Pancreas (tissue), 10 donors: ENCODE results near the gene ANKRD33B. TPM values are rescaled to one million over a fixed set of nuclear protein-coding genes. Genes with fewer than 3 reads are reported as not detected.

Experiments used
- ATAC-seq, 4 donors: fragments of 200-7000 bp; cut with Tn5 transposase; one replicate each; pipeline versions ENCODE4 v1.8.0 to v1.9.1; 2020; ENCODE audit warnings: mild to moderate bottlenecking in 4 of 4, moderate library complexity in 4 of 4
- DNase-seq, 6 donors: peaks; one replicate each; pipeline ENCODE4 v3.0.0-alpha.2; 2020
- FAIRE-seq: peaks from 2 replicates; lab custom pipeline; 2012; peaks lifted over from hg19 to GRCh38; lab: Jason Lieb, UNC
- H3K27ac ChIP-seq, 4 donors: fragments of 200-600 bp; sonication (generic); 1 replicate in 3 of 4; 2 replicates in 1 of 4; pipeline versions ENCODE4 v1.5.0 to v1.8.0; 2020
- H3K27me3 ChIP-seq, 4 donors: fragments of 200-600 bp; one replicate each; pipeline ENCODE4 v1.8.0; 2021
- H3K36me3 ChIP-seq, 3 donors: fragments of 200-600 bp; sonication (generic) in 1 of 3; one replicate each; pipeline versions ENCODE4 v1.5.0 to v1.8.0; 2020 to 2021
- H3K4me1 ChIP-seq, 3 donors: fragments of 200-600 bp; one replicate each; pipeline ENCODE4 v1.8.0; 2021
- H3K4me3 ChIP-seq, 4 donors: fragments of 200-600 bp; sonication (generic) in 2 of 4; one replicate each; pipeline versions ENCODE4 v1.5.0 to v1.8.0; 2020 to 2021
- H3K9me3 ChIP-seq, 4 donors: fragments of 200-600 bp; one replicate each; pipeline ENCODE4 v1.8.0; 2021
- WGBS, 2 donors: extraction: QIAGEN DNeasy Blood & Tissue Kit; methylation state at CpG; one replicate each; pipeline ENCODE4 v1.1.7; 2013; 5-methylcytosine and 5-hydroxymethylcytosine counted together
- intact Hi-C, 3 donors: fragments of 100-400 bp; cut with DNase I; formaldehyde crosslinking; loops; one replicate each; pipeline versions ENCODE4 v1.11.1 to v1.14.2; 2022
- polyA plus RNA-seq, 2 donors: library from polyadenylated mRNA; stranded (reverse); fragments of 200-250 nt; gene quantifications; one replicate each; pipeline ENCODE4 v1.2.3, GENCODE V29; 2013
- total RNA-seq, 6 donors: library from RNA; stranded (reverse); fragmentation: NEBNext Ultra II Directional in 4 of 6; extraction: Animal tissue kit (Norgen Biotek cat#: 25700) in 4 of 6; gene quantifications; one replicate each; pipeline versions ENCODE4 v1.2.1 to v1.2.4, GENCODE V29; 2021 to 2023
- TF ChIP-seq, protein P1 (sequence below), 4 donors: fragments of 200-600 bp; sonication (generic) in 3 of 4; IDR thresholded peaks; one replicate each; pipeline versions ENCODE4 v1.5.0 to v1.8.0; 2021; ENCODE audit warnings: antibody characterized with exemption in 4 of 4
- donor health status: healthy with polysubstance abuse.
- donor health status: DM: no; HTN: no; CAD: no; lungs with moderate emphysema.
- donor health status: DM: no; HTN: no; CAD: no.
- donor health status: control.
- donor health status: control.
- donor health status: Bipolar disorder and iron deficiency.
- donor health status: DM: yes; HTN: yes; CAD: no.
- donor health status: DM: no; HTN: no; CAD: no.
- donor health status: DM: no; HTN: no; CAD: no.
- donor health status: DM: yes; HTN: yes; CAD: no.

The ANKRD33B gene
- total and polyA plus RNA-seq, 8 donors = 0.57 to 2.7 (median 1.1) TPM

DNA sequence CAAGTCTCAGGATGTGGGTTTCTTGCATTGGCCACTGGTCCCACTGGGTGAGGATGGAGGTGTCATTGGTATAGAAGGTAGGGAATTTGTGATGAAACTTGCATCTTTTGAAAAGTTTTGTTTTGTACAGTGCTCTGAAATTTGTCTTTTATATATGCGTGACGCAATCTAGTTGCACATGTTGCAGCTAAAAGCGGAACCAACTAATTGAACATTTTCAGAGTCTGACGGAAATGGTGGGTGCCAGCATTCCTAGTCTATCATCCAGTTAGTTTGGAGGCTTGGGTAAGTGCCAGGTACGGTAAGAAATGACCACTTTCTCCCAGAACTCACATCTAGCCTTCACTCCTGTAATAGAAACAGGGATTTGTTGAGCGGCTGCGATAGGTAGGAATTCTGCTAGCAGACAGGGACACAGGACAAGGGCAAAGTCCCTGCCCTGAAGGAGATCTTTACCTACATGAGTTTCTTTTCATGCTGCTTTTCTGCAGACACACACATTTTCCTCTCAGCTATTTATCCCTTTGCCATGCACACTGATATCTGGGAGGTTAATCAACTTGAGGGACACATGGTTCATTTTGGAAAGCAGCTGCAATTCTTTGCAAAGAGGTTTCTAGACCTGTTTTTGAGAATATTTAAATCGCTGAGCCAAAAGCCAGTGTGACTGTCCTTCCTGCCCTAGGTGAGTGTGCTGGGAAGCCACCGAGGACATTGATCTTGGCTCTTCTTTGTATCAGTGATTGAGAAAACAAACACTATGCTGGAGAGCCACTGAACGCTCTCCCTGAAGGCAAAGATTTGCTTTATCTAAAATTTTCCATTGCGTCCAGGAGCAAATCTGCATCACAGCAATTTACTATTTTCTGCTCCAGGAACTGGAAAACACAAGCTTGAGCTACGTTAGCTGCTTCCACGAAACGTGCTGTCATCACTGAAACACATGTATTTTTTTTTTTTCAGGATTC lies 107.5 kb downstream of the ANKRD33B start:
- FAIRE-seq (no peak), ATAC-seq (peak in 2 of 4 donors; percentile 8 to 17), DNase-seq (no peak)
- 38 to 45% methylated on average over 14 of the region's 14 CpGs for WGBS, 2 donors
- Histone ChIP-seq H3K27ac (peak overlapping the region in 2 of 4 donors; percentile 16 to 31), H3K9me3 (no peaks in the 10 kb centered on the region), H3K4me1 (peaks cover 0 to 3% (median 0%) of the 10 kb centered on the region in 3 donors), H3K4me3 (no peak overlapping the region), H3K36me3 (no peaks in the 10 kb centered on the region), H3K27me3 (no peaks in the 10 kb centered on the region)
- intact Hi-C loops = no loop called here
- TF ChIP-seq, protein P1, sequence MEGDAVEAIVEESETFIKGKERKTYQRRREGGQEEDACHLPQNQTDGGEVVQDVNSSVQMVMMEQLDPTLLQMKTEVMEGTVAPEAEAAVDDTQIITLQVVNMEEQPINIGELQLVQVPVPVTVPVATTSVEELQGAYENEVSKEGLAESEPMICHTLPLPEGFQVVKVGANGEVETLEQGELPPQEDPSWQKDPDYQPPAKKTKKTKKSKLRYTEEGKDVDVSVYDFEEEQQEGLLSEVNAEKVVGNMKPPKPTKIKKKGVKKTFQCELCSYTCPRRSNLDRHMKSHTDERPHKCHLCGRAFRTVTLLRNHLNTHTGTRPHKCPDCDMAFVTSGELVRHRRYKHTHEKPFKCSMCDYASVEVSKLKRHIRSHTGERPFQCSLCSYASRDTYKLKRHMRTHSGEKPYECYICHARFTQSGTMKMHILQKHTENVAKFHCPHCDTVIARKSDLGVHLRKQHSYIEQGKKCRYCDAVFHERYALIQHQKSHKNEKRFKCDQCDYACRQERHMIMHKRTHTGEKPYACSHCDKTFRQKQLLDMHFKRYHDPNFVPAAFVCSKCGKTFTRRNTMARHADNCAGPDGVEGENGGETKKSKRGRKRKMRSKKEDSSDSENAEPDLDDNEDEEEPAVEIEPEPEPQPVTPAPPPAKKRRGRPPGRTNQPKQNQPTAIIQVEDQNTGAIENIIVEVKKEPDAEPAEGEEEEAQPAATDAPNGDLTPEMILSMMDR (IDR thresholded peaks at IDR 0.05) = no peak

DNA sequence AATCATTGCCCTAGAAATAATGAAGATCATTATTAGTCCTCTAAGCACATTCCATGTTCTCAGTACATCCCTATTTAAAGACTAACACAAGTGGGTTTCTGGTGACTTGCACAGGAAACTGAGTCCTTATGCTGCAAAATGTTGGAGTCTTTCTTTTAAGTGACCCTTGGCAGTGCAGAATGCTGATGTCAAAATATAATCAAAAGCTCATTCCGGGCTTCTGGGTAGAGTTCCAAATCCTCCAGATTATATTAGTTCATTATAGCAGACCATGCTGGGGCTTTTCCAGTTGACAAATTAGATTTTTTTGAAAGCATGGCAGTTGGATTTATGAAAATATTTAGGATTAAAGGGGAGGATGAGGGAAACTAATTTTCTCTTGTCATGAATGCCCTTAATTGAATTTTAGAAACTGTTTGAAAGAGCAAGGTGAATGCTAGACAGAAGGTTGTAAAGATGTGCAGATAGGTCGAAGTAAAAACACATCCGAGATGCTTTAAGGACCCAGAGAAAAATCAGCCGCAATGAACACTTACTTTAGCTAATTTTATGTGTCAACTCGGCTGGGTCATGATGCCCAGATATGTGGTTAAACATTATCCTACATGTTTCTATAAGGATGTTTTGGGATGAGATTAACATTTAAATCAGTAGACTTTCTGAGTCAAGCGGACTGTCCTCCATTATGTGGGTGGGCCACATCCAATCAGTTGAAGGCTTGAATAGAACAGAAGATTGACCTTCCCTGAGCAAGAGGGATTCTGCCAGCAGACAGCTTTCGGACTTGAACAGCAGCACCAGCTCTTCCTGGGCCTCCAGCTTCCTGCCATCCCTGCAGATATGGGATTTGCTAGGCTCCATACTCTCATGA lies 108.5 kb downstream of the ANKRD33B start:
- intact Hi-C loops = no loop called here

DNA sequence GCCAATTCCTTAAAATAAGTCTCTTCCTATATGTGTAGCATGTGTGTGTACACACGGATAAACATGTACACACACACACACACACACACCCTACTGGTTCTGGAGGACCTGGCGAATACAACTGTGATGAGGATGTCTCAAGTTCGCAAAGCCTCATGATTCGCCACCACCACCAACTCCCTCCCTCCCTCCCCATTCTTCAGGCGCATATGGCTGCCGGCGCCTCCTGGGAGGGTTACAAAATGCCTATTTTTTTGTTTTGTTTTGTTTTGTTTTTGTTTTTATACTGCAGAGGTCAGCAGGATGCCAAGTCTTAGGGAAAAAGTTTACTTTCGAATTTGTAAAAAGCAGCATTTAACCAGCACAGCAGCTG lies 109.1 kb downstream of the ANKRD33B start:
- H3K27ac ChIP-seq = no peak overlapping the region
- peaks cover 0 to 7% (median 3%) of the 10 kb centered on the region in 3 donors for H3K36me3 ChIP-seq
- intact Hi-C loops = no loop called here
- FAIRE-seq = no peak
- no peak for ATAC-seq
- H3K9me3 ChIP-seq = no peaks in the 10 kb centered on the region
- no peaks in the 10 kb centered on the region for H3K27me3 ChIP-seq
- no peak overlapping the region for H3K4me3 ChIP-seq
- 78 to 88% methylated on average over 8 of the region's 8 CpGs for WGBS, 2 donors
- TF ChIP-seq, protein P1 (IDR thresholded peaks at IDR 0.05) = no peak
- H3K4me1 ChIP-seq = peaks cover 0 to 3% (median 0%) of the 10 kb centered on the region in 3 donors
- no peak for DNase-seq

More for the DNA sequence above, 108.5 kb downstream of the ANKRD33B start:
- Histone ChIP-seq H3K36me3 (peaks cover 0 to 1% (median 0%) of the 10 kb centered on the region in 3 donors), H3K4me1 (peaks cover 0 to 3% (median 0%) of the 10 kb centered on the region in 3 donors), H3K27me3 (no peaks in the 10 kb centered on the region), H3K4me3 (no peak overlapping the region), H3K27ac (peak overlapping the region in 1 of 4 donors; percentile 31), H3K9me3 (no peaks in the 10 kb centered on the region)
- TF ChIP-seq, protein P1 (IDR thresholded peaks at IDR 0.05) = no peak
- DNase-seq (no peak), ATAC-seq (no peak), FAIRE-seq (no peak)
- 71 to 75% methylated on average over 7 of the region's 7 CpGs for WGBS, 2 donors

DNA sequence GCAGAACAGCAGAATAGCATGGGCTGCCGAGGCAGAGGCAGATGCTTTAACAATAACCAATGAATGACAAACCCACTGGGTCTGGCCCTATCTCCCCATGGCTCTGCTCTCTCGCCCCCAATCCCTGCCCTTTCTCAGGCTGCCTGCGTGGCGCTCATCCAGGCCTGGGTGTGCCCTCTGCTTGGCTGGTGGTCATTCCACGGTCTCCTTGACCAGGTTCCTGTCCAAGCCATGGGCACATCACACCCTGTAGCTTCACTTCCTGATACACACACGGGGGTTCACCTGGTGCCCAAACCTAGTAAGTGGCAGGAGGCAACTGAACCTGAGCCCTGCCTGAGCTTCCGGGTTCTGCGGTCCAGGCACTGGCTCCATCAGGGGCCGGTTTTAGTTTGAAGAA lies 109.5 kb downstream of the ANKRD33B start:
- peaks cover 0 to 11% (median 3%) of the 10 kb centered on the region in 3 donors for H3K36me3 ChIP-seq
- H3K4me1 ChIP-seq = peaks cover 0 to 3% (median 0%) of the 10 kb centered on the region in 3 donors
- TF ChIP-seq, protein P1 (IDR thresholded peaks at IDR 0.05) = no peak
- H3K27ac ChIP-seq = no peak overlapping the region
- 72 to 80% methylated on average over 9 of the region's 9 CpGs for WGBS, 2 donors
- no peaks in the 10 kb centered on the region for H3K9me3 ChIP-seq
- intact Hi-C loops = no loop called here
- ATAC-seq (no peak), DNase-seq (no peak), FAIRE-seq (no peak)
- H3K4me3 ChIP-seq = no peak overlapping the region
- H3K27me3 ChIP-seq = no peaks in the 10 kb centered on the region
